Measurements from ENCODE around the gene RBM24.

GRCh38 chr6:17297271-17298080 is 16.3 kb downstream of the RBM24 start:
- TF ChIP-seq CTCF (IDR thresholded peaks at IDR 0.05) (no peak), POLR2A (IDR thresholded peaks at IDR 0.05) (no peak)

Data from adrenal gland (tissue), 5 donors.